ENCODE results near the gene BSND.

The BSND gene

DNA sequence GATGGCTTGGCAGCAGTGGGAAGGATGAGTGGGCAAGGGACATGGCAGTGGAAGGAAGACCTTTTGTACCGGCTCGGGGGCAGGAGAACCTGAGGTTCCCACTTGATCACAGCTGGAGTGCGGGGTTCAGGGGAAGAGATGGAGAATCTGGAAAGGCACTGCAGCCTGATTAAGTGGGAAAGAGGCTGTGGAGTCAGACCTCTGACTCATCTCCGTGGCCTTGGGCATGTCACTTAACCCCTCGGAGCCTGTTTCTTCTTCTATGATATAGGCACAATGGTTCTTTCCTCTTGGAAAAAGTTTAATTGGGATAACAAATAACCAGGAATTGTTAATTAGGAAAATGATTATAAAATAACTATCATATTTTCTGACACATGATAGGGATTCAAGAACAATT is 31.4 kb upstream of the BSND start:
- TF ChIP-seq CTCF (IDR thresholded peaks at IDR 0.05; ENCODE audit: low read depth, low read length): no peak
- DNase-seq (ENCODE audit: extremely low read depth, low read depth): no peak

- no peak for DNase-seq (ENCODE audit: extremely low read depth, low read depth)
- TF ChIP-seq CTCF (IDR thresholded peaks at IDR 0.05; ENCODE audit: low read depth, low read length): no peak
Observed at GRCh38 chr1:54968551-54968950, 30.2 kb upstream of the BSND start.

DNA sequence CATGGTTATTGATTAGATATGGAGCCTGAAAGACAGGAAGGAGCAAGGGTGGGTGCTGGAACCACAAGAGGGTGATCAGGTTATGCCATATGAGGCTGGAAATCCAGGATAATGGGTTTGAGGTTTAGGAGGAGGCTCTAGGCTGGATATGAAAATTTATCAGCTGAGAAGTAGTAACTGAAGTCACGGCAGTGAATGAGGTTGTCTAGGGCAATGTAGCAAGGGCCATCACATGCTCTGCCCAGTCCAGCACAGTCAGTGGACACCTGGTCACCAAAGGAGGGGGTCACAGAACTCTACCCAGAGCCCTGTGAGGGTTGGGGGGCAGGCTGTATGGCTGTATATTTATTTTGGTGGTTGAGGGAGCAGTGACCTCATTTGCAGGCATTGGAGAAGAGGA is 28.9 kb upstream of the BSND start:
- no peak for DNase-seq (ENCODE audit: extremely low read depth, low read depth)
- TF ChIP-seq CTCF (IDR thresholded peaks at IDR 0.05; ENCODE audit: low read depth, low read length): no peak

DNA sequence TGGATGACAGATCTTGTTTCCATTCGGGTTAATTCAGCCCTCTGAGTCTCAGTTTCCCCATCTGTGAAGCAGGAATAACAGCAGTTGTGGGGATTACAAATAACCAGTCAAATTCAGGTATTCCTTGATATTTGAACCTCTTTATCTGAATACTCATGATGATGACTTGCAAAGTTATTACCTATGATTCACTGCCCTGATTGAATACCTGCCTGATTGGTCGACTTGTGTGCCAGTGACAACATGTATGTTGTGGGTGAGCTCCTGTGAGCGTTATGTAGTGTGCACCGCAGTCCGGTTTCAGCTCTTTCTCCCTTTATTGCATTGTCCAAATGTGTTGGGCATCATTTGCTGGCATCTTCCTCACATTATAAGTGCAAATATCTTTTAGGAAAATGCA is 27.8 kb upstream of the BSND start:
- no peak for DNase-seq (ENCODE audit: extremely low read depth, low read depth)
- no peak for TF ChIP-seq CTCF (IDR thresholded peaks at IDR 0.05; ENCODE audit: low read depth, low read length)

DNA sequence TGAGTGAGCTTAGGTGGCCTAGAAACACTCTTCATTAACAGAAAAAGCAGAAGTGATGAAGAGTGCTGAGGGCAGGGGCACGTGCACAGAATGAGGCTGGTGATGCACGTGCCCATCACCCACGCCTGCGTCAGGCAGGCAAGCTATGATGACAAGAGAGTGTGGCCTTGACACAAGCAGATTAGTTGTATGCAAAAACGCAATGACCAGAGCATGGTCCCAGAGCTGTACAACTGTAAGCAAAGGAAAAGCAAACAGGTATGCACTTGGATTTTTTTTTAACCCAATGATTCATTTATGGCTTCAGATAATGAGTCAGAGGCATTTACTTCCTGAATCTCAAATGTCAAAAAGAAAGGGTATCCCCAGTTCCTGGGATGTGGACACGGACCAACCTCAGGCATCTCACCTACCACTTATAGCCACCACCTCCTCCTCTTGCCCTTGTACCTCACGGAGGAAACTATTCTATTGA is 27.4 kb upstream of the BSND start:
- TF ChIP-seq CTCF (IDR thresholded peaks at IDR 0.05; ENCODE audit: low read depth, low read length): no peak
- DNase-seq (ENCODE audit: extremely low read depth, low read depth): no peak

DNA sequence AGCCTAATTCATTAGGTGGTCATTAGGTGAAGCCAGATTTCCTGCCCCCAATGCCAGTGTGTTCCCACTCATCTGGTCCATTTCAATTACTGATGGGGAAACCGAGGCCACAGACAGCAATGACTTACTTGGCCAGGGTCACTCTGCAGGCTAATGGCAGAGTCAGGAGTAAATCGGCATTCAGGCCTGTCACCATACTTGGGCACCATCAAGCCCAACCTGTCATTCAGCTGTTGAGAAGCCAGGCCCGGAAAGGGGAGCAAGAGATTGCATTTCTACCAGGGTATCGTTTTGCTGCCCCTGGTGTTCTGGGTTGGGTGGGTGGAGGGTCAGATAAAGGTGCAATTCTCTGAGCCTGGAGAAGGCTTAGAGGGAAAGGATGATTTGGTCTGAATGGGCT is 26.3 kb upstream of the BSND start:
- no peak; the same call in 1 of the 2 replicates for TF ChIP-seq CTCF (IDR thresholded peaks at IDR 0.05; ENCODE audit: low read depth, low read length)
- no peak for DNase-seq (ENCODE audit: extremely low read depth, low read depth)

DNA sequence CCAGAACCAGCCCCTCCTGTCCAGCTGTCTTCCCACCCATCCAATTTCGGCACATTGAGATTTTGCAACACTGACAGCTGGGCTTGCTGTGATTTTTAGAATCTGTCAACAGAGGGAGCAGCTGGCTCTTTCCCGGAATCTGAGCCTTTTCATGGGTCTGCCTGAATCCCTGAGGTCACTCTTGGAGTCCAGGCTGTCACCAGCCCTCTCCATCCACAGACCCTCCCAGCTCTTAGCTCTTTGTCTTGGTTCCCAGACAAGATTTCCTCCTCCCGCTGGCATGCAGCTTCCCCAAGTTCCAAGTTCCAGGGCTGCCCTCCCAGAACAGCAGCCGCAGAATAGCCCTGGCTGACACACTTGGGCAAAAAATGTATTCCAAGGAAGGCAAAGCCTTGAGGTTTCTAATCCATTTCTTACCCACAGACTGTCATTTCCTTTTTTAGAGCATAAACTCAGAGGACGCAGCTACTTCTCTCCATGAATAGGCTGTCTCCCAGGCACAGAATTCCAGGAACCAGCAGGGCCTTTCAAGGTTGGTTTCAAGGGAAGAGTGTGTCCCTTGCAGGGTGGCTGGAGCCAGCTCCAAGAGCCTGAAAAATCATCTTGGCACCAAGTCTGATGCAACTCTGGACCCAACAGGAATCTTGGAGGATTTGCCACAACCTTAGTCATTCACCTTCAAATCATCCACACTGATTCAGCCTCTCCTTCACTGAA is 25.4 kb upstream of the BSND start:
- no peak for DNase-seq (ENCODE audit: extremely low read depth, low read depth)
- TF ChIP-seq CTCF (IDR thresholded peaks at IDR 0.05; ENCODE audit: low read depth, low read length): peak; percentile 69

Data from AG09319 (cell line).